GM12872 (cell line): Measurements from ENCODE around the gene KCNAB1.

ENCODE experiments used
- TF ChIP-seq, protein P1 (sequence below): IDR thresholded peaks from 3 replicates; pipeline ENCODE4 v1.5.1; 2011; ENCODE audit warnings: low read depth, mild to moderate bottlenecking, low read length, moderate library complexity; ENCODE audit not compliant: insufficient read depth

Gene KCNAB1

DNA sequence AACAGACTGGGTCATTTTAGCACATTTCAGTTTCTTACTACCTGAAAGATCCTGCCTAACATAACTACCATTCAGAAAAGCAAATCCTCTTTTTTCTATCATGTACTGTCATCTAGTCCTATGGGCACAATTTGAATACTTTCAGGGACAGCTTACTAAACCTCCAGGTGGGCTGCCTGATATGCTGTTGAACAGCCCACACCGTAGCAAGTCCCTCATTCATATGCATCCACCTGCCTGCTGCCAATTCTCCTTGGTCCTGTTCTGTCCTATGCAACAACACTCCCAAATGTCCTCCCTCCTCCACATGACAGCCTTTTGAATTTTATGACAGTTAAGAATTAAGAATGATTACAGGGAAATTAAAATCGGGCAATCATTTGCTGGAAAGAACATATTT, 137.9 kb downstream of the KCNAB1 start:
- TF ChIP-seq, protein P1, sequence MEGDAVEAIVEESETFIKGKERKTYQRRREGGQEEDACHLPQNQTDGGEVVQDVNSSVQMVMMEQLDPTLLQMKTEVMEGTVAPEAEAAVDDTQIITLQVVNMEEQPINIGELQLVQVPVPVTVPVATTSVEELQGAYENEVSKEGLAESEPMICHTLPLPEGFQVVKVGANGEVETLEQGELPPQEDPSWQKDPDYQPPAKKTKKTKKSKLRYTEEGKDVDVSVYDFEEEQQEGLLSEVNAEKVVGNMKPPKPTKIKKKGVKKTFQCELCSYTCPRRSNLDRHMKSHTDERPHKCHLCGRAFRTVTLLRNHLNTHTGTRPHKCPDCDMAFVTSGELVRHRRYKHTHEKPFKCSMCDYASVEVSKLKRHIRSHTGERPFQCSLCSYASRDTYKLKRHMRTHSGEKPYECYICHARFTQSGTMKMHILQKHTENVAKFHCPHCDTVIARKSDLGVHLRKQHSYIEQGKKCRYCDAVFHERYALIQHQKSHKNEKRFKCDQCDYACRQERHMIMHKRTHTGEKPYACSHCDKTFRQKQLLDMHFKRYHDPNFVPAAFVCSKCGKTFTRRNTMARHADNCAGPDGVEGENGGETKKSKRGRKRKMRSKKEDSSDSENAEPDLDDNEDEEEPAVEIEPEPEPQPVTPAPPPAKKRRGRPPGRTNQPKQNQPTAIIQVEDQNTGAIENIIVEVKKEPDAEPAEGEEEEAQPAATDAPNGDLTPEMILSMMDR: no peak

DNA sequence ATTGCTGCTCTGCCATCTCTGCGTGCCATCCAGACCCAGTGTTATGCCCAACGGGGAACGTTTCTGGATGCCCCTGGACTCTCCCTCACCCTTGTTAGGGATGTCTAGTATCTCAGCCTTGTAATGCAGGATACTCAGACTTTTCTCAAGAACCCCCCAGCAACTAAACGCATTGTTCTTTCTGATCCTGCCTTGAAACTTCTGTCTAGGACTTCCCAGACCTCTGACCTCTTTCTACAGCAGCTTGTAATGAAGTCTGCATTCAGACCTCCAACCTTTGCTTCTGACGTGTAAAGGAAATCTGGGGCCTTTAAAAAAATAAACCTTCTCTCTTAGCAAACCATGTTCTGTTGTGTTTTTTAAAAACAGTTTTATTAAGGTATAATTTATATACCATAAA, 139.5 kb downstream of the KCNAB1 start:
- TF ChIP-seq, protein P1: no peak

DNA sequence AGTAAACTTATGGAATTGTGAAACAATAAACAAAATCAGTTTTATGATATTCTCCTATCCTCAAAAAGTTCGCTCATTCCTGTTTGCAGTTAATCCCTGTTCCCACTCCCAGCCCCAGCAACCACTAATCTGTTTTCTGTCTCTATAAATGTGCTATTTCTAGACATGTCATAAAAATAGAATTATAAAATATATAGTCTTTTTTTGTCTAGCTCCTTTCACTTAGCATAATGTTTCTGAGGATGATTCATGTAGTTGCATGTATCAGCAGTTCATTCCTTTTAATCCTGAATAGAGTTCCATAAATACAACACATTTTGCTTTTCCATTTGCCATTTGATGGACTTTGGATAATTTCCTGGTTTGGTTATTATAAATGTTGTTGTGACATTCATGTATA, 140.0 kb downstream of the KCNAB1 start:
- TF ChIP-seq, protein P1: no peak

DNA sequence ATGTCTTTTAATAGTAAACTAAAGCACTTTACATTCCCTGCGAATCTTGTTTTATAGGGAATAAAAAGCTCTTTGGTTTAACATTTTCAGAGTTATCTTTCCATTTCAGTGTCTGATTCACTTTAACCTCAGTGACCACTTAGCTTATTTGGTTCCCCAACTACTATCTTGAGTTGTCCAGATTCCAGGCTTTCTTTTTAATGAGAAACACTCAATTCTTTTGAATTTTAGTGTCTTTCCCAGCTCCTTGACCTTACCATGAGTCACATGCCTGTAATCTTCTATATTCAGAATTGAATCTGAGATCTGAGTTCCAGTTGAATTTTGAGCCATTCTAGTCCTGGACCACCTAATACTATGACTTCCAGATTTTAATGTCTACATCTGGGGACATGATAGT, 144.4 kb downstream of the KCNAB1 start:
- TF ChIP-seq, protein P1: no peak

DNA sequence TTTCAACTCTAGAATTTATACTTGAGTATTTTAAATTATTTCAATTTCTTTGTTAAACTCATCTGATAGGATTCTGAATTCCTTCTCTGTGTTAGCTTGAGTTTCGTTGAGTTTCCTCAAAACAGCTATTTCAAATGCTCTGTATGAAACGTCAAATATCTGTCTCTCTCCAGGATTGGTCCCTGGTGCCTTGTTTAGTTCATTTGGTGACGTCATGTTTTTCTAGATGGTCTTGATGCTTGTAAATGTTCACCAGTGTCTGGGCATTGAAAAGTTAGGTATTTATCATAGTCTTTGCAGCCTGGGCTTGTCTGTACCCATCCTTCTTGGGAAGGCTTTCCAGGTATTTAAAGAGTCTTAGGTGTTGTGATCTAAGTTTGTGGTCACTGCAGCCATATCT, 151.1 kb downstream of the KCNAB1 start:
- TF ChIP-seq, protein P1: no peak

DNA sequence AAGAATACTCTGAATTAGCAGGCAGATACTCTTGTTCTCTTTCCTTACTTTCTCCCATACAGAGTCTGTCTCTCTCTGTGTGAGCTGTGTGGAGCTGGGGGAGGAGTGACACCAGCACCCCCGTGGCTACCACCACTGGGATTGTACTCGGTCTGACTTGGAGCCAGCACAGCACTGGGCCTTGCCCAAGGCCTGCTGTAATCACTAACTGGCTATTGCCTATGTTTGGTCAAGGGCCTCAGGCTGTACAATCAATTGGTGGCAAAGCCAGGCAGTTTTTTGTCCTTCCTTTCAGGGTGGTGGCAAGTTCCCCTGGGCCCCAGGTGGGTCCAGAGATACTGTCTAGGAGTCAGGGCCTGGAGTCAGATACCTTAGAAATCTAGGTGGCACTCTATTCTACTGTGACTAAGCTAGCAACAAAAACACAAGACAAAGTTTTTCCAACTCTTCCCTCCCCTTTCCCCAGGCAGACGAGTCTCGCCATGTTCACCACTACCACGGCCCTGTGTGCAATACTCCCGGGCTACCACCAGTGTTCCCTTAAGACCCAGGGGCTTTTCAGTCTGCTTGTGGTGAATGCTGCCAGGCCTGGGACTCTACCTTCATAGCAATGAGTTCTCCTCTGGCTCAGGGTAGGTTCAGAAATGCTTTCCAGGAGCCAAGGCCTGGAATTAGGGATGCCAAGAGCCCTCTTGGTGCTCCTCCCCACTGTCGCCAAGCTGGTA, 151.8 kb downstream of the KCNAB1 start:
- TF ChIP-seq, protein P1: no peak

DNA sequence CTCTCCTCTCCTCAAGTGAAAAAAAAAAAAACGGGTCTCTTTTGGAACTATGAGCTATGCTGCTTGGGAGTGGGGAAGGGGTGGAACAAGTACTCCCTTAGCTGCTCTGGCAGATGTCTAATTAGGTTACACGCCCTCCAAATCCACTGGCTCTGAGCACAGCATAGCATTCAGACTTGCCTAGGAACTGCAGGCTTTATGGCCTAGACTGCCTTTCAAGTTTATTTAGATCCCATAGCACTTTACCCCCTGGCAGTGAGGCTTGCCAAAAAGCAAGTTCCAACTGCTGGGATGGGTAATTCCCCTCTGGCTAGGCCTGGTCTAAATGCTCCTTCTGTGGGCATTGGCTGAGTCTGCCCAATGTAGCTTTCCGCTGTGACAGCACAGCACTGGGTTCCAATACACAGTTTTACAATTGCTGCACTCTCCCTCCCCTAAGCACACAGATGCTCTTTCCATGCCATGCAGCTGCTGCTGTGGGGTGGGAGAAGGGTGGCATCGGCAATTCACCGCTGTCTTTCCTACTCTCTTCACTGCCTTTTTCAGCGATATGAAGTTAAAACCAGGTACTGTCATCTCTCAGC, 152.8 kb downstream of the KCNAB1 start:
- TF ChIP-seq, protein P1: no peak
